PFSK-1 (cell line): ENCODE results near the gene SELENOO.

ENCODE experiments used
- FOXP2 ChIP-seq: optimal IDR thresholded peaks from 2 replicates; pipeline ENCODE3; 2011; ENCODE audit warnings: borderline replicate concordance, control low read depth, inconsistent platforms; ENCODE audit not compliant: insufficient read depth; ENCODE audit errors: extremely low read length, extremely low read depth
- POLR2AphosphoS5 ChIP-seq: IDR thresholded peaks from 2 replicates; pipeline ENCODE4 v1.6.1; 2012; ENCODE audit warnings: low read depth, mild to moderate bottlenecking, control low read depth, low read length, moderate library complexity
- REST ChIP-seq, 2 experiments: IDR thresholded peaks; 2 replicates each; pipeline versions ENCODE4 v1.6.1 to v1.8.0; 2011 to 2012; ENCODE audit warnings: low read depth in 2 of 2, low read length in 2 of 2, control low read depth in 1 of 2, inconsistent platforms in 1 of 2, mild to moderate bottlenecking in 1 of 2, moderate library complexity in 1 of 2; ENCODE audit not compliant: insufficient read depth in 1 of 2
- SIN3A ChIP-seq: IDR thresholded peaks from 2 replicates; pipeline ENCODE4 v1.6.1; 2012; ENCODE audit warnings: mild to moderate bottlenecking, low read length, moderate library complexity, borderline replicate concordance; ENCODE audit not compliant: insufficient read depth
- TAF1 ChIP-seq: IDR thresholded peaks from 2 replicates; pipeline ENCODE4 v1.6.1; 2012; ENCODE audit warnings: low read length, control low read depth, borderline replicate concordance; ENCODE audit not compliant: insufficient read depth

SELENOO gene

GRCh38 chr22:50173983-50174355, 26.8 kb upstream of the SELENOO start:
- no peak for TF ChIP-seq POLR2AphosphoS5
- no peak for TF ChIP-seq SIN3A

- TF ChIP-seq FOXP2 = no peak
- TF ChIP-seq SIN3A = no peak
- no peak for TF ChIP-seq REST (IDR thresholded peaks at IDR 0.05; ENCODE audit: insufficient read depth in 1 of 2, low read depth in 2 of 2, low read length in 2 of 2)
- no peak for TF ChIP-seq TAF1
- no peak for TF ChIP-seq POLR2AphosphoS5
Observed at GRCh38 chr22:50174382-50175190, 26.2 kb upstream of the SELENOO start.

GRCh38 chr22:50175191-50175461, 25.7 kb upstream of the SELENOO start:
- TF ChIP-seq TAF1 = no peak
- no peak for TF ChIP-seq SIN3A
- TF ChIP-seq REST (IDR thresholded peaks at IDR 0.05; ENCODE audit: insufficient read depth in 1 of 2, low read depth in 2 of 2, low read length in 2 of 2) = no peak
- no peak for TF ChIP-seq FOXP2
- TF ChIP-seq POLR2AphosphoS5 = no peak

GRCh38 chr22:50175921-50176849, 24.6 kb upstream of the SELENOO start:
- TF ChIP-seq POLR2AphosphoS5 = no peak
- no peak for TF ChIP-seq REST (IDR thresholded peaks at IDR 0.05; ENCODE audit: insufficient read depth in 1 of 2, low read depth in 2 of 2, low read length in 2 of 2)
- TF ChIP-seq SIN3A = no peak
- TF ChIP-seq TAF1 = no peak
- TF ChIP-seq FOXP2 = no peak

GRCh38 chr22:50176850-50177536, 23.8 kb upstream of the SELENOO start:
- no peak for TF ChIP-seq FOXP2
- TF ChIP-seq REST (IDR thresholded peaks at IDR 0.05; ENCODE audit: insufficient read depth in 1 of 2, low read depth in 2 of 2, low read length in 2 of 2) = no peak
- no peak for TF ChIP-seq POLR2AphosphoS5
- TF ChIP-seq TAF1 = no peak
- TF ChIP-seq SIN3A = no peak
